Measurements from ENCODE around the gene GDPD3. TPM values are rescaled to one million over a fixed set of nuclear protein-coding genes. Genes with fewer than 3 reads are reported as not detected.

GDPD3 gene
- polyA plus RNA-seq, 1 donor = 18.1 TPM

DNA sequence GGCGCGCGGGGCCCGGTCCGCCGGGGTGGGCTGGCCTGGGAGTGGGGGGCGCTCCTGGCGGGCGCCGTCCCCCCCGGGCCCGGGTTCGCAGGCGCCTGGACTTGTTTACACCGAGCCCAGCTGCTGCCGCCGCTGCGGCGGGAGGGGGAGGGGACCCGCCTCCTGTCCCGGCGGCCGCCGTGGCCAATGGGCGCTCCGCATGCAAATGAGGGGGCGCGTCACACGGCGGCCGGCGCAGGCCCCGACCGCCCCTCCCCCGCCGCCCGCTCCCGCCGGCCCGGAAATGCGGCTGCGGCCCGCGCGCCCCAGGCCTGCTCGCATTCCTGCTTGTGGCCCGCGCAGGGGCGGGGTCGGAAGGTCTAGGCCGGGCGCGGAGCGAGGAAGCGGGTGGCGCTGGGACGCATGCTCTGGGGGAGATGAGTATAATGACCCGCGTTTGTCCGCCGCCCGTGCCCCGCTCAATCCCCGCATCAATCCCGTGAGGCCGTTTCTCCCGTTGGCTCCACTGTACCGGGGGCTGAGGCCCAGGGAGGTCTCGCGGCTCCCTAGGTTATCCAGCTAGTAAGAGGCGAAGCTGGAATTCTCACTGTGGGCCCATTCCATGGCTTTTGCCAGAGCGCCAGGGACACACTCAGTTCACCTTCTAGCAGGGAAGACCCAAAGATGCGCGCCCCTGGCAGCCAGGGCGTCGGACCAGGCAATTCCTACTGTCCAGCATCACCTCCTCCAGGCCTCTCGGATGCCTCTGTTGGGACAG lies 17.1 kb downstream of the GDPD3 start, which contains the start of gene YPEL3:
TSS of gene YPEL3 (minus strand) at position 109 of the 757 bp plus-strand sequence. CDS start 731 bp downstream, outside the sequence.
- peak; percentile 93 to 95 for DNase-seq
- no CpG with 5 or more reads among the region's 77 CpGs for WGBS (ENCODE audit: insufficient coverage, low lambda C conversion rate)
- no peaks in the 10 kb centered on the region for H3K27me3 ChIP-seq (ENCODE audit: control insufficient read depth, insufficient read depth, low read length)
- peak within 1 kb of the TSS; percentile 70 for H3K4me3 ChIP-seq (ENCODE audit: low read length)
- H3K27ac ChIP-seq (ENCODE audit: low read length) = peak within 1 kb of the TSS; percentile 71
- peaks cover 14% of the 10 kb centered on the region for H3K9me3 ChIP-seq (ENCODE audit: control insufficient read depth, low read depth, low read length)
- peaks cover 21% of the 10 kb centered on the region for H3K4me1 ChIP-seq (ENCODE audit: control insufficient read depth, insufficient read depth, low read length)
- peaks cover 15% of the 10 kb centered on the region for H3K36me3 ChIP-seq (ENCODE audit: control insufficient read depth, insufficient read depth, low read length)

DNA sequence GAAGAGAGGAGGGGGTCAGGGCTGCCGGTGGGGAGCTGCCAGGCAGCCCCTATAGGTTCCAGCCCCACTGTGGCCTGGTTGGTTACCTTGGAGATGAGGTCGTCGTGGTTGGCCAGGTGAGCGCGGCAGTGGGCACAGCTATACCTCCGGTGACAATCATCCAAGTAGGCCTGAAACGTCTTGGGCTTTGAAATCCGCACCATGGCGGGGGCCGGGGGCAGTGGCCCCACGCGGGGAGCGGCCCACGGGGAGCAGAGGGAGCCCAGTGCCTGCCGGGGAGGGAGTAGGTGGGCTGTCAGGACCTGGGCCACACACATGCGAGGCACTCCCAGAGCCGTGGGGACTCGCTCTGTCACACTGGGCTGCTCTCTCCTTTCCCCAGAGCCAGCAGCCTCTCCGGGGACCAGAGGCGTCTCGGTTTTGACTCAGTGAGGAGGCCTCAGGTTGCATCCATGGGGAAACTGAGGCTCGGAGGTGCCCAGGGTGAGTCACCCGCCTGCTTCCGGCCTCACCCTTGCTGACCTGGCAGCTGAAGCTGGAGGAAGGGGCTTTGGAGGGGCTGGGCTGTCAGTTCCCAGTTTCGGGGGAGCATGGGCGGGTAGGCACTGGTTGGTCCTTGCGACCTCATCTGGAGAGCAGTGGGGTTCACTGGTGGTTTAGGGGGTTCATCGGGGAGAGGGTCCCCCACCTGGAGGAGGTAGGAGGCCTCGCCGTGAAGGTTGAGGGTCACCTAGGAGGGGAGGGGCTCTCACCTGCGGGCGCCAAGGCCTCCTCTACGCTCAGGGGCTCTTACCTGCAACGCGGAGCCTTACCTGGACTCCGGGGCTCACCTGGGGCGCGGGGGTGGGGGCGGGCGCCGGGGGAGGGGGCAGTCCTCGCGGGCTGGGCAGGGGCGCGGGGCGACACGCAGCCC lies 17.9 kb downstream of the GDPD3 start:
- peaks cover 14% of the 10 kb centered on the region for H3K9me3 ChIP-seq (ENCODE audit: control insufficient read depth, low read depth, low read length)
- H3K36me3 ChIP-seq (ENCODE audit: control insufficient read depth, insufficient read depth, low read length) = peaks cover 15% of the 10 kb centered on the region
- peak overlapping the region; percentile 70 for H3K4me3 ChIP-seq (ENCODE audit: low read length)
- H3K27me3 ChIP-seq (ENCODE audit: control insufficient read depth, insufficient read depth, low read length) = no peaks in the 10 kb centered on the region
- no peak for DNase-seq
- WGBS (ENCODE audit: insufficient coverage, low lambda C conversion rate) = no CpG with 5 or more reads among the region's 47 CpGs
- peaks cover 25% of the 10 kb centered on the region for H3K4me1 ChIP-seq (ENCODE audit: control insufficient read depth, insufficient read depth, low read length)
- H3K27ac ChIP-seq (ENCODE audit: low read length) = peak overlapping the region; percentile 62

- DNase-seq = no peak
- peak overlapping the region; percentile 70 for H3K4me3 ChIP-seq (ENCODE audit: low read length)
- no peaks in the 10 kb centered on the region for H3K27me3 ChIP-seq (ENCODE audit: control insufficient read depth, insufficient read depth, low read length)
- no CpG with 5 or more reads among the region's 11 CpGs for WGBS (ENCODE audit: insufficient coverage, low lambda C conversion rate)
- peaks cover 25% of the 10 kb centered on the region for H3K4me1 ChIP-seq (ENCODE audit: control insufficient read depth, insufficient read depth, low read length)
- H3K27ac ChIP-seq (ENCODE audit: low read length) = peak overlapping the region; percentile 62
- peaks cover 15% of the 10 kb centered on the region for H3K36me3 ChIP-seq (ENCODE audit: control insufficient read depth, insufficient read depth, low read length)
- H3K9me3 ChIP-seq (ENCODE audit: control insufficient read depth, low read depth, low read length) = peaks cover 14% of the 10 kb centered on the region
Measured at GRCh38 chr16:30094541-30095165, 18.7 kb downstream of the GDPD3 start.

GRCh38 chr16:30092373-30093010 lies 20.8 kb downstream of the GDPD3 start:
- H3K36me3 ChIP-seq (ENCODE audit: control insufficient read depth, insufficient read depth, low read length) = peaks cover 15% of the 10 kb centered on the region
- H3K27me3 ChIP-seq (ENCODE audit: control insufficient read depth, insufficient read depth, low read length) = no peaks in the 10 kb centered on the region
- WGBS (ENCODE audit: insufficient coverage, low lambda C conversion rate) = no CpG with 5 or more reads among the region's 22 CpGs
- H3K4me1 ChIP-seq (ENCODE audit: control insufficient read depth, insufficient read depth, low read length) = peaks cover 25% of the 10 kb centered on the region
- H3K27ac ChIP-seq (ENCODE audit: low read length) = peak overlapping the region; percentile 47
- H3K4me3 ChIP-seq (ENCODE audit: low read length) = peak overlapping the region; percentile 80
- peaks cover 13% of the 10 kb centered on the region for H3K9me3 ChIP-seq (ENCODE audit: control insufficient read depth, low read depth, low read length)
- DNase-seq = peak; percentile 54 to 69

DNA sequence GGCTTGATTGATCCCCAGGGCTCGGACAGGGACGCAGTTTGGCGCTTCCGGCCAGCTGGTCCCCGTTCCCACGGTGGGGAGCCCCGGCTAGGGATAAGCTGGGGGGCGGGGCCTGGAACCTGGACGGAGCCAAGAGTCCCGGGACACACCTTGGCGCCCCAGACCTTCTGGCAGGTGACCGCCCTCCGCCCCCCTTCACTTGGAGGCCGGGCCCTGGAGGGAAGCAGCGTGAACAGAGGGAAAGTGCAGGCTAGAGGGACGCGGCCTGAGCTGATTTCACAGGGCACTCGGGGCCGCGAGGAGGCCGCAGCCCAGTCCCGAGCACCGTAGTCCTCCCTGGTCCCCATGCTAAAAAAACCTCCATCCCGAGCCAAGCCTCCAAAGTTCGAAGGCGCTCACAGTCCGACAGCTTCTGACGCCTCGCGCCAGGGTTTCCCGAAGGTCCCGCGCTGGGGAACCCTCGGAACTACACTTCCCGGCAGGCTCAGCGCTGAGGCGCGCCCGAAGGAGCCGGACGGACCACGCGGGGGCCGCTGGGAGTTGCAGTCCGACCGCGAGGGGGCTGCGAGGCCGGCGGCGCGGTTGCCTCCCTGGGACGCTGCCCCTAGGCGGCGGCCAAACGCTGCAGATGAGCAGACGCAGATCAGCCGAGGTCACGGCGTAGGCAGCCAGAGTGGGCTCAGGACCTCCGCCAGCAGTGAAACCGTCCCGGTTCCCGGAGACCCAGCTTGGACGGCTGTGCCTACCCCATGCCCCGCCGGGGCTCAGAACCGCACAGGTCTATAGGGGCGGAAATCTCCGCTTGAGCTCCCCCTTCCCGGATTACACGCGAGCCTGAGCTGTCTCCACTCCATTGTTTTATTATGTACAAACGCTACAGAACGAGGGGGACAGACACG lies 21.6 kb downstream of the GDPD3 start, which contains the start of gene TBX6:
TSS of gene TBX6 (minus strand) at position 451 of the 899 bp plus-strand sequence. CDS start 731 bp downstream, outside the sequence.
- Histone ChIP-seq H3K27me3 (ENCODE audit: control insufficient read depth, insufficient read depth, low read length) (no peaks in the 10 kb centered on the region), H3K27ac (ENCODE audit: low read length) (peak within 1 kb of the TSS; percentile 47), H3K36me3 (ENCODE audit: control insufficient read depth, insufficient read depth, low read length) (peaks cover 15% of the 10 kb centered on the region), H3K4me1 (ENCODE audit: control insufficient read depth, insufficient read depth, low read length) (peaks cover 24% of the 10 kb centered on the region), H3K9me3 (ENCODE audit: control insufficient read depth, low read depth, low read length) (peaks cover 5% of the 10 kb centered on the region), H3K4me3 (ENCODE audit: low read length) (peak within 1 kb of the TSS; percentile 80)
- peak; percentile 90 to 94 for DNase-seq
- WGBS (ENCODE audit: insufficient coverage, low lambda C conversion rate) = no CpG with 5 or more reads among the region's 76 CpGs

- H3K9me3 ChIP-seq (ENCODE audit: control insufficient read depth, low read depth, low read length) = no peaks in the 10 kb centered on the region
- H3K27me3 ChIP-seq (ENCODE audit: control insufficient read depth, insufficient read depth, low read length) = no peaks in the 10 kb centered on the region
- DNase-seq = no peak
- peak overlapping the region; percentile 80 for H3K4me3 ChIP-seq (ENCODE audit: low read length)
- H3K36me3 ChIP-seq (ENCODE audit: control insufficient read depth, insufficient read depth, low read length) = peaks cover 18% of the 10 kb centered on the region
- no peak overlapping the region for H3K27ac ChIP-seq (ENCODE audit: low read length)
- H3K4me1 ChIP-seq (ENCODE audit: control insufficient read depth, insufficient read depth, low read length) = peaks cover 22% of the 10 kb centered on the region
- WGBS (ENCODE audit: insufficient coverage, low lambda C conversion rate) = no CpG with 5 or more reads among the region's 26 CpGs
Measured at GRCh38 chr16:30090610-30091331, 22.6 kb downstream of the GDPD3 start.

DNA sequence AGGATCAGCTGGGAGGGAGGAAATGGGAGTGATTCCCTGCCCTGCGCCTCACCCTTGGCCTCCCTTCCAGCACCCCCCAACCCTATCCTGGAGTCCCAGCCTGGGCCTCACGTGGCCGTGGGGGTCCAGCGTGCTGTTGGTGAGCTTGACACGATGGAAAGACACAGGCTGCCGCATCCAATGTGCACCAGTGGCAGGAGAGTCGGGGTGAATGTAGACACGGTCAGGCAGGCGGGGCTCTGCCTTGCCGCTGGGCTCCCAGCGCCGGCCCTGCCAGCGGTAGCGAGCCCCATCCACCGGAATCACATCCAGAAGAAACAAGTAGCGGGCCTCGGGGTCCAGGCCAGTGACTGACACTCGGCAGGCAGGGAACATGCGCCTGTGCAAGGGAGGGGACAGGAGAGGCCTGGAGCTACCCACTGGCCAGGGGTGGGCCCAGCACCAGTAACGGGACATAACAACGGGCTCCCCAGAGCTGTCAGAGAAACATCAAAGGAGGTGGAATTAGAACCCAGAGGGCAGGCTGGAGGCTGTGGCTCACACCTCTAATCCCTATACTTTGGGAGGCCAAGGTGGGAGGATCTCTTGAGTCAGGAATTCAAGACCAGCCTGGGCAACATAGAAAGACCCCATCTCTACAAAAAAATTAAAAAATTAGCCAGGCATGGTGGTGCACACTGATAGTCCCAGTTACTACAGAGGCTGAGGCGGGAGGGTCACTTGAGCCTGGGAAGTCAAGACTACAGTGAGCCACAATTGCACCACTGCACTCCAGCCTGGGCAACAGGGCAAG lies 24.3 kb downstream of the GDPD3 start:
- no peak for DNase-seq
- Histone ChIP-seq H3K27me3 (ENCODE audit: control insufficient read depth, insufficient read depth, low read length) (no peaks in the 10 kb centered on the region), H3K27ac (ENCODE audit: low read length) (no peak overlapping the region), H3K4me1 (ENCODE audit: control insufficient read depth, insufficient read depth, low read length) (peaks cover 15% of the 10 kb centered on the region), H3K4me3 (ENCODE audit: low read length) (no peak overlapping the region), H3K36me3 (ENCODE audit: control insufficient read depth, insufficient read depth, low read length) (peaks cover 25% of the 10 kb centered on the region), H3K9me3 (ENCODE audit: control insufficient read depth, low read depth, low read length) (no peaks in the 10 kb centered on the region)
- WGBS (ENCODE audit: insufficient coverage, low lambda C conversion rate) = no CpG with 5 or more reads among the region's 22 CpGs

GRCh38 chr16:30088237-30088831 lies 25.0 kb downstream of the GDPD3 start:
- Histone ChIP-seq H3K4me3 (ENCODE audit: low read length) (no peak overlapping the region), H3K27ac (ENCODE audit: low read length) (no peak overlapping the region), H3K4me1 (ENCODE audit: control insufficient read depth, insufficient read depth, low read length) (peaks cover 15% of the 10 kb centered on the region), H3K9me3 (ENCODE audit: control insufficient read depth, low read depth, low read length) (no peaks in the 10 kb centered on the region), H3K36me3 (ENCODE audit: control insufficient read depth, insufficient read depth, low read length) (peaks cover 28% of the 10 kb centered on the region), H3K27me3 (ENCODE audit: control insufficient read depth, insufficient read depth, low read length) (no peaks in the 10 kb centered on the region)
- no peak for DNase-seq
- no CpG with 5 or more reads among the region's 10 CpGs for WGBS (ENCODE audit: insufficient coverage, low lambda C conversion rate)
